ENCODE results near the gene SOX4.
A peak's percentile ranks its signal among the peaks of the same experiment; 100 is the strongest.
"Not testable (repeated sequence)": the region's sequence is repeated elsewhere in the genome, so short reads cannot be mapped to it uniquely, and the experiment has no call there.

Gene SOX4

DNA sequence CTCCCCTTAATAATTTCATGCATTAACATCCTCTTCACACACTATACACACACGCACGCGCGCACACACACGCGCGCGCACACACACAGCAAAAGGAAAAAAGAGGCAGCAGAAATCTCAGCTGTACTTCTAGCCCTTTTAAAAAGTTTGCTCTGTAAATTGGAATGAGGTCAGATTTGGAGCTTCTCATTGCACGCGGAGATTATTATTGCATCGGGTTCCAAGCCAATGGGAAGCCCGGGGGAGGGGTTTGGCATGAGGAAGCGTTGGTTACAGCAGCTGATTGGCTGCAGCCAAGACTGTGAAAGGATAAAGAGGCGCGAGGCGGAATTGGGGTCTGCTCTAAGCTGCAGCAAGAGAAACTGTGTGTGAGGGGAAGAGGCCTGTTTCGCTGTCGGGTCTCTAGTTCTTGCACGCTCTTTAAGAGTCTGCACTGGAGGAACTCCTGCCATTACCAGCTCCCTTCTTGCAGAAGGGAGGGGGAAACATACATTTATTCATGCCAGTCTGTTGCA lies at the start of gene SOX4:
TSS of gene SOX4 (plus strand) at position 340 of the 515 bp plus-strand sequence. CDS start 784 bp downstream, outside the sequence.
- TF ChIP-seq, protein P1, sequence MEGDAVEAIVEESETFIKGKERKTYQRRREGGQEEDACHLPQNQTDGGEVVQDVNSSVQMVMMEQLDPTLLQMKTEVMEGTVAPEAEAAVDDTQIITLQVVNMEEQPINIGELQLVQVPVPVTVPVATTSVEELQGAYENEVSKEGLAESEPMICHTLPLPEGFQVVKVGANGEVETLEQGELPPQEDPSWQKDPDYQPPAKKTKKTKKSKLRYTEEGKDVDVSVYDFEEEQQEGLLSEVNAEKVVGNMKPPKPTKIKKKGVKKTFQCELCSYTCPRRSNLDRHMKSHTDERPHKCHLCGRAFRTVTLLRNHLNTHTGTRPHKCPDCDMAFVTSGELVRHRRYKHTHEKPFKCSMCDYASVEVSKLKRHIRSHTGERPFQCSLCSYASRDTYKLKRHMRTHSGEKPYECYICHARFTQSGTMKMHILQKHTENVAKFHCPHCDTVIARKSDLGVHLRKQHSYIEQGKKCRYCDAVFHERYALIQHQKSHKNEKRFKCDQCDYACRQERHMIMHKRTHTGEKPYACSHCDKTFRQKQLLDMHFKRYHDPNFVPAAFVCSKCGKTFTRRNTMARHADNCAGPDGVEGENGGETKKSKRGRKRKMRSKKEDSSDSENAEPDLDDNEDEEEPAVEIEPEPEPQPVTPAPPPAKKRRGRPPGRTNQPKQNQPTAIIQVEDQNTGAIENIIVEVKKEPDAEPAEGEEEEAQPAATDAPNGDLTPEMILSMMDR (IDR thresholded peaks at IDR 0.05; ENCODE audit: insufficient read depth, low read depth, low read length, missing control alignments), result no peak
- H3K4me3 ChIP-seq (ENCODE audit: low read depth, low read length), result peak within 1 kb of the TSS; percentile 80
- DNase-seq (ENCODE audit: low read depth), result peak; percentile 97

DNA sequence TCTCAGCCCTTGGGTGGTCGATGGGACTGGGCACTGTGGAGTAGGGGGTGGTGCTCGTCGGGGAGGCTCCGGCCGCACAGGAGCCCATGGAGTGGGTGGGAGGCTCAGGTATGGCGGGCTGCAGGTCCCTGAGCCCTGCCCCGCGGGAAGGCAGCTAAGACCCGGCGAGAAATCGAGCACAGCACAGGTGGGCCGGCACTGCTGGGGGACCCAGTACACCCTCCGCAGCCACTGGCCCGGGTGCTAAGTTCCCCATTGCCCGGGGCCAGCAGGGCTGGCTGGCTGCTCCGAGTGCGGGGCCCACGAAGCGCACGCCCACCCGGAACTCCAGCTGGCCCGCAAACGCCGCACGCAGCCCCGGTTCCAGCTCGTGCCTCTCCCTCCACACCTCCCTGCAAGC lies 41.3 kb upstream of the SOX4 start:
- not testable (repeated sequence) for DNase-seq (ENCODE audit: low read depth); H3K4me3 ChIP-seq (ENCODE audit: low read depth, low read length)

DNA sequence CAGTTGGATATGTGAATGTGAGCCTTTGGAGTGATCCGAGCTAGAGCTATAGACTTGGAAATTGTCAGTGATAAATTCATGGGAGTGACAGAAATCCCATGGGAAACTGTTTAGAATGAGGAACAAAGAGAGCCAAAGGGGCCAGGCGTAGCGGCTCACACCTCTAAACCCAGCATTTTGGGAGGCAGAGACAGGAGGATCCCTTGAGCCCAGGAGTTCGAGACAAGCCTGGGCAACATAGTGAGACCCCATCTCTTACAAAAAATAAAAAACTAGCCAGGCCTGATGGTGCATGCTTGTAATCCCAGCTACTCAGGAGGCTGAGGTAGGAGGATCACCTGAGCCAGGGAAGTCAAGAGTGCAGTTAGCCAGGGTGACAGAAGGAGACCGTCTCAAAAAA lies 39.3 kb upstream of the SOX4 start:
- H3K4me3 ChIP-seq (ENCODE audit: low read depth, low read length), result no peak overlapping the region
- TF ChIP-seq, protein P1 (IDR thresholded peaks at IDR 0.05; ENCODE audit: insufficient read depth, low read depth, low read length, missing control alignments), result no peak
- DNase-seq (ENCODE audit: low read depth), result no peak

DNA sequence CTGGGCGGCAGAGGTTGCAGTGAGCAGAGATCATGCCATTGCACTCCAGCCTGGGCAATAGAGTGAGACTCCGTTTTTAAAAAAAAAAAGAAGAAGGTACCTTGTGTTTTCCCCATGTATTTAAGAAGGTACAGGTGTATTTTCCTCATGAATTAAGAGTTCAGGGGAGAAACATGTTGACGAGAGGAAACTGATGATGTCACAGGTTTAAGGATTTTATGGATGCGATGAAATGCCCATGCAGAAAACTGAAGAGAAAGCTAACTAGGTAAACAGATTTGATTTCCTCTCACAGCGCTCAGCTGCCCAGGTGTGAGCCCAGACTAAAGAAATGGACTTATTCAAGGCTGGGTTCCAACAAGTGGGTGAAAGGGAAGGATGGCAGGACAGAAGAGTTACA lies 38.4 kb upstream of the SOX4 start:
- TF ChIP-seq, protein P1 (IDR thresholded peaks at IDR 0.05; ENCODE audit: insufficient read depth, low read depth, low read length, missing control alignments), result no peak
- H3K4me3 ChIP-seq (ENCODE audit: low read depth, low read length), result no peak overlapping the region
- DNase-seq (ENCODE audit: low read depth), result no peak

DNA sequence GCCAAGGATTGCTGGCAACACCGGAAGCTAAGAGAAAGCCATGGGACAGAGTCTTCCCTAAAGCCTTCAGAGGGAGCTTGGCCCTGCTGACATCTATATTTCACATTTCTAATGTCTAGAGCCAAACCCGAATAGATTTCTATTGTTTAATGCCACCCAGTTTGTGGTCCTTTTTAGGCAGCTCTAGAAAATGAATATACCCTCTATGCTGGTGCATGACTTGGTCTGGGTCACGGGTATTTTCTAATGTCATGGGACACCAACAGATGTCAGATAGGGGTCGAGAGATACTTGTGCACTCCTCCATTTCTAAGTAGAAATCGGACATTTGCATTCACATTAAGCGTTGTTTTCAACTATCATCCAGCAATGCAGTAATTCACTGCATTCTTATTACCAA lies 37.0 kb upstream of the SOX4 start:
- no peak overlapping the region for H3K4me3 ChIP-seq (ENCODE audit: low read depth, low read length)
- DNase-seq (ENCODE audit: low read depth), result no peak
- TF ChIP-seq, protein P1 (IDR thresholded peaks at IDR 0.05; ENCODE audit: insufficient read depth, low read depth, low read length, missing control alignments), result no peak

DNA sequence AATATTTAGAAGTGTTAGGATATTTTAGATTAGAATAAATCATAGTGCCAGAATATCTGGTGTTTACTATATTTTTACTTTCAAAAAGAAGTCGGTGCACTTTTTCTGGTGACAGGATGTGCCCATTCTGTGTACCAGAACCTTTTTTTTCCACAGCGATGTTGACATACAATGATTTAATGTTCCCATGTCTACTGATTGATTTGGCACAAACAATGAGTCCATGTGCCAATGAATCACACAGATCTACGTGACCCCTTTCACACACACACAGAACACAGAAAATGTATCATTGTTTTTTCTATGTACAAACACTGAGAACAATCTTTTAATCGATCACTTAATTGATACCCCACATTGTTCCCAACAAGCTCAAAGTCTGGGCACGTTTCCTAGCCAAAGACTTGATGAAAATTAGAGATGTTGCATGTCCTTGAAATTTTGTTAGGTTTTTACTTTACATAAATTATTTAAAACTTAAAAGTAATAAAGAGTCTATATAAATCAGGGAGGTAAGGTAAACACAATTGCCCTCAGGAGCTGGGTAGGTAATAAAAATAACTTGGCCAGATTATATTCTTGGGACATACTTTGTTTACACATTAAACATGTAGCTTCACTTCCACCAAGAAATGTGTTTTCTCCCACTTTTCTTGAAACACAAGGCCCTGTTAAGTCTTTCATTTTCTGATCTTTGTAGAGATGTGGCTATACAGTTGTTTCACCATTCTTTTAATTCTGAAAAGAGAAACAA lies 36.4 kb upstream of the SOX4 start:
- H3K4me3 ChIP-seq (ENCODE audit: low read depth, low read length), result no peak overlapping the region
- DNase-seq (ENCODE audit: low read depth), result no peak
- TF ChIP-seq, protein P1 (IDR thresholded peaks at IDR 0.05; ENCODE audit: insufficient read depth, low read depth, low read length, missing control alignments), result no peak

DNA sequence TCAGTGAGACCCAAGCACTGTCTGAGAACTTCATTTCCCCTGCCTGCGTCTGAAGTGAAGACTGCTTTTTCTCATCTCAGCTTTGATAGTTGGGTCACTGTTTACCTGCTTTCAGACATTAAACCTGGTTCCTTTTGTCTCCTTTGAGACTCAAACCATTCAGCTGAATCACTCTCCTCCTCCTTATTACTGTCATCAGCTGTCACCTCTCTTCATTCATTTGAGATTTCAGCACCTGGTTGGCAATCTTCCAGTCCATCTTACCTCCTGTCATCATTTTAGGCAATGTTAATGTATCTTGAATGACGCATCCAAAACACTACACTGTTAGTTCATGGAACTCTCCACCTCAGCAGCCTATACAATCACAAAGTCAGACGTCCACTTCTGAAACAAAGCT lies 34.3 kb upstream of the SOX4 start:
- H3K4me3 ChIP-seq (ENCODE audit: low read depth, low read length), result no peak overlapping the region
- TF ChIP-seq, protein P1 (IDR thresholded peaks at IDR 0.05; ENCODE audit: insufficient read depth, low read depth, low read length, missing control alignments), result no peak
- no peak for DNase-seq (ENCODE audit: low read depth)

Measured in GM12865 (cell line).